ENCODE data around the gene CREB5. TPM values are rescaled to one million over a fixed set of nuclear protein-coding genes. Genes with fewer than 3 reads are reported as not detected.

The CREB5 gene
- total RNA-seq, 1 donor from 2014 or later = 0.80 TPM

GRCh38 chr7:28588602-28589001 lies 176.3 kb downstream of the CREB5 start:
- ATAC-seq (ENCODE audit: low read depth) = no peak
- ChIA-PET CTCF (no interaction called here), POLR2A (no interaction called here)
- Mint-ChIP-seq H3K27ac (no peak overlapping the region), H3K36me3 (ENCODE audit: low read depth) (no peaks in the 10 kb centered on the region), H3K27me3 (peaks cover 12% of the 10 kb centered on the region), H3K4me1 (peaks cover 3% of the 10 kb centered on the region), H3K4me3 (no peak overlapping the region), H3K9me3 (no peaks in the 10 kb centered on the region)
- no peak for TF ChIP-seq CTCF (IDR thresholded peaks at IDR 0.05)
- DNase-seq = no peak
- intact Hi-C loops (cut with micrococcal nuclease) = no loop called here

- POLR2A ChIA-PET = interaction anchor here (0.7 kb wide), 1 partner anchor 18 kb away, joined by 3 read pairs; no protein-coding TSS in a partner anchor
- no peak overlapping the region for H3K27ac Mint-ChIP-seq
- H3K4me3 Mint-ChIP-seq = no peak overlapping the region
- peaks cover 3% of the 10 kb centered on the region for H3K4me1 Mint-ChIP-seq
- intact Hi-C loops (cut with micrococcal nuclease) = no loop called here
- no peaks in the 10 kb centered on the region for H3K9me3 Mint-ChIP-seq
- ATAC-seq (ENCODE audit: low read depth) (no peak), DNase-seq (no peak)
- CTCF ChIA-PET = no interaction called here
- TF ChIP-seq CTCF (IDR thresholded peaks at IDR 0.05) = no peak
- no peaks in the 10 kb centered on the region for H3K36me3 Mint-ChIP-seq (ENCODE audit: low read depth)
- peaks cover 6% of the 10 kb centered on the region for H3K27me3 Mint-ChIP-seq
Measured at GRCh38 chr7:28591041-28591674, 178.8 kb downstream of the CREB5 start.

- ChIA-PET POLR2A (no interaction called here), CTCF (no interaction called here)
- no peak for TF ChIP-seq CTCF (IDR thresholded peaks at IDR 0.05)
- H3K27ac Mint-ChIP-seq = no peak overlapping the region
- H3K4me1 Mint-ChIP-seq = peaks cover 3% of the 10 kb centered on the region
- ATAC-seq (ENCODE audit: low read depth) (no peak), DNase-seq (no peak)
- H3K9me3 Mint-ChIP-seq = no peaks in the 10 kb centered on the region
- H3K27me3 Mint-ChIP-seq = peaks cover 6% of the 10 kb centered on the region
- intact Hi-C loops (cut with micrococcal nuclease) = no loop called here
- no peaks in the 10 kb centered on the region for H3K36me3 Mint-ChIP-seq (ENCODE audit: low read depth)
- no peak overlapping the region for H3K4me3 Mint-ChIP-seq
Measured at GRCh38 chr7:28591725-28592349, 179.5 kb downstream of the CREB5 start.

GRCh38 chr7:28592861-28593260 lies 180.5 kb downstream of the CREB5 start:
- ATAC-seq (ENCODE audit: low read depth) (no peak), DNase-seq (no peak)
- H3K4me3 Mint-ChIP-seq = no peak overlapping the region
- intact Hi-C loops (cut with micrococcal nuclease) = no loop called here
- peaks cover 3% of the 10 kb centered on the region for H3K4me1 Mint-ChIP-seq
- no peak for TF ChIP-seq CTCF (IDR thresholded peaks at IDR 0.05)
- no peaks in the 10 kb centered on the region for H3K36me3 Mint-ChIP-seq (ENCODE audit: low read depth)
- peaks cover 2% of the 10 kb centered on the region for H3K27me3 Mint-ChIP-seq
- H3K9me3 Mint-ChIP-seq = peaks cover under 1% of the 10 kb centered on the region
- H3K27ac Mint-ChIP-seq = no peak overlapping the region
- POLR2A ChIA-PET = no interaction called here
- CTCF ChIA-PET = no interaction called here

GRCh38 chr7:28595076-28595475 lies 182.8 kb downstream of the CREB5 start:
- Mint-ChIP-seq H3K4me1 (peaks cover 3% of the 10 kb centered on the region), H3K36me3 (ENCODE audit: low read depth) (no peaks in the 10 kb centered on the region), H3K27me3 (no peaks in the 10 kb centered on the region), H3K4me3 (no peak overlapping the region), H3K9me3 (peaks cover 3% of the 10 kb centered on the region), H3K27ac (no peak overlapping the region)
- ChIA-PET POLR2A (no interaction called here), CTCF (no interaction called here)
- intact Hi-C loops (cut with micrococcal nuclease) = no loop called here
- no peak for TF ChIP-seq CTCF (IDR thresholded peaks at IDR 0.05)
- ATAC-seq (ENCODE audit: low read depth) = no peak
- no peak for DNase-seq
